Stimulated activated CD4-positive, alpha-beta T cell treated with anti-CD3 and anti-CD28 coated beads, Interleukin-2, amount 100 ng/mL, for 48 hours (primary cell): Measurements from ENCODE around the gene ARMC10.
"Not testable (repeated sequence)": the region's sequence is repeated elsewhere in the genome, so short reads cannot be mapped to it uniquely, and the experiment has no call there.

Experiments used
- DNase-seq, 2 donors: peaks; one replicate each; pipeline ENCODE4 v3.0.0-alpha.2; 2020

Gene ARMC10

DNA sequence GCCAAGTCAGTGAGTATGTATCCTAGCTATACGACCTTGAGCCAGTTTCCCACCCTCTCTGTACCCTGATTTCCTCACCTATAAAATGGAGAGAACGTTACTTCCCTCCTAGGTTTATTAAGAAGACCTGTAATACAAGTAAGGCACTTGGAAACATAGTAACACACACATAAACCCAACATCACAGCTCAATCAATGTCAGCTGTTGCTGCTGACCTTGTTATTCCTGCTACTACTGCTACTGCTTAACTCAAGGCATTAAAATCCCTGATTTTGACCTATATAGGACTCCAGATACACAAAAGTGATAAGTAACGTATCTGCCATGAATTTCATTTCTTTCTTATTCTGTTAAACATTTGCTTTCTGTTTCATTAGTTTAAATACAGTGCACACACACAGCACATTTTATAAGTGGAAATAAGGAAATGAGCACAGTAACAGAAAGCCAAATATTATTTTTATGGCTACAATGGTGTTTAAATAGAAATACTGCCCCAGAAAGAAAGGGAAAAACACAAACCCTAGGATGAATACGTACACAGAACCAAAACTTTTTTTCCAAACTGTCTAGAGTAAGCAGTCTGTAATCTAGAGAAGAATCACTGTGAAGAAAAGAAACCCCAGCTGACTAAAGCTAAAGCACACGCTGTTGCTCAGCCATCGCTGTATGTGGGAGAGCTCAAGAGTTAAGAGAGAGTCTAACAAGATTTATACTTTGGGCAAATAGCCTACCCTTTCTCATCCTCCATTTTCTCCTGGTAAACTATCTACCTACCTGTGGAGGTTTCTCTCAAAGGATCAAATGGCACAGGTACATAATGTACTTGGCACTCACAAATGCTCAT lies 55.0 kb downstream of the ARMC10 start:
- no peak for DNase-seq

DNA sequence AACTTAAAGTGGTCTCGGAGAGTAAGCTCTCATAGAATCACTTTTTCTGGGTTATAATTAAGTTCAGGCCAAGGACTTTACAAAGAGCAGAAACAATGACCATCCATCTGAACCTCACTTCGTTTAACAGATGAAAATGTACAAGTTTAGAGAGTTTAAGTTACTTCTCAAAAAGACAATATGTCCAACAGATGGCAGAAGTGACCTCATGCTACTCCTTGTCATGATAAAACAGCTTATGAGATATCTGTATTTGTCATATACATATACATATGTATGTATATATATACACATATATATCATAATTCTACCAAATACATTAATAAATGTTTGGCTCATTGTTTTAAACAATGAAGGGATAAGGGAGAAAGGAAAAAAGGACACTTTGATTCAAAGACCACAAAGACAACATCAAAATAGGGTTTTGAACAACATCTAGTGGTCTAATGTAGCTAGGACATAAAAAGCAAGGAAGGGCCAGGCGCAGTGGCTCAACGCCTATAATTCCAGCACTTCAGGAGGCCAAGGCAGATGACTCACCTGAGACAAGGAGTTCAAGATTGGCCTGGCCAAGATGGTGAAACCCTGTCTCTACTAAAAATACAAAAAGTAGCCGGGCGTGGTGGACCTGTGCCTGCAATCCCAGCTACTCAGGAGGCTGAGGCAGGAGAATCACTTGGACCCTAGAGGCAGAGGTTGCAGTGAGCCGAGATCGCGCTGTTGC lies 56.1 kb downstream of the ARMC10 start:
- DNase-seq: no peak

- no peak for DNase-seq
Observed at GRCh38 chr7:103132995-103133688, 58.2 kb downstream of the ARMC10 start.

- DNase-seq: no peak
Observed at GRCh38 chr7:103134836-103135554, 60.1 kb downstream of the ARMC10 start.

DNA sequence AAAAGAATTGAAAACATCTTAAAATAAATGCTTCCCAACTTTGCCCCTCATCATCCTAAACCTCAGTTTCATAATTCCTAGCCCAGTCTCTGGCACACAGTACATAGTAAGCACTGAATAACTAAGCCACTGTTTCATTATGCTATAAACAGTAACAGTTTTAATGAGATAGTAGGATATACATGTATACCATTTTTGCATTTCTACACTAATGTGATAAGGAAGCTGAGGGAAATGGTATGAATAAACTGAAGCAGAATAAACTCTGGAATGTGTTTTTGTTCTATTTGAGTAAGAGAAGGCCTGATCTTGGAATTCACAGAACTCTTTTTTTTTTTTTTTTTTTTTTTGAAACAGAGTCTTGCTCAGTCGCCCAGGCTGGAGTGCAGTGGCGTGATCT lies 65.1 kb downstream of the ARMC10 start:
- DNase-seq: no peak

DNA sequence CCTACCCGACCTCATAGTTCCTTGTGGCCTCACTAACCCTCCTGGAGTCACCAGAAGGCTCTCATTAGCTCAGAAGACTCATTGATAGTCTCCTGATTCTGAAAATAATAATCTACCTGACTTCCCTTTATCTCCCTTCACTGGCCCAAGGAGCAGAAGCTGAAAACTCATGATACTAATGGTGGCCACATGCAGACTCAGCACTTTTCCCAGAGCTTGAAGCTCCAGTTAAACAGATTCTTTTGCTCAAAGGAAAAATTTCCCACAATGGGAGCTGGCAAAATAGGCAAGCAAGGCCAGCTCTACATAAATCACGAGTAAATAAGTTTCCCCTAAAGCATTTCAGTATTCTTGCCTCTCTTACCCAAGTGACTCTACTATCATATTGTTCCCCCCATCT lies 65.7 kb downstream of the ARMC10 start:
- no peak for DNase-seq

DNA sequence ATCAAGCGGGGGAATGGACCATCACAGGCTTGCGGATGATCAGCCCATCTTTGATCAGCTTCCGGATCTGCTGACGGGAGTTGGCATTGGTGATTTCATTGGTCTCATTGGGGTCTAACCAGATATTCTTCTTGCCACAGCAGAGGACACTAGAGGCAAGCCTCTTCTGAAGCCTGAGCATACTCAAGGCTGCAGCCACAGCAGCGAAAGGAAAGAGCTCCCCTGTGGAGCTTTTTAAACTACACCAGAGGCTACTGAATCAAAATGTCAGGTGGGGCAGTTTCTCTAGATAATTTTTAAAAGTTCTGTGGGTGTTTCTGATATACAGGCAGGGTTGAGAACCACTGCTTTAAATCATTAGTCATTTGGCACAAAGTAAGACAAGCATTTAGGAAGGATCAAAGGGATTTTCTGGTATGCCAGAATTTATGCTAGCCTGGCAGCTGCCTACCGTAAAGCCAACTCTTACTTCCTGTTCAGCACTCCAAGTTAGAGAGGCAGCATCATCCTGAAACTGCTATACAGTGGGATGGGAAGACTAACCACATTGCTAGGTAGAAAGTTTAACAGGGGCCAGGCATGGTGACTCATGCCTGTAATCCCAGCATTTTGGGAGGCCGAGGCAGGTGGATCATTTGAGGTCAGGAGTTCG lies 66.9 kb downstream of the ARMC10 start:
- no peak for DNase-seq

- no peak for DNase-seq
Observed at GRCh38 chr7:103142494-103142893, 67.6 kb downstream of the ARMC10 start.

GRCh38 chr7:103143868-103144267 lies 68.9 kb downstream of the ARMC10 start:
- DNase-seq: no peak

DNA sequence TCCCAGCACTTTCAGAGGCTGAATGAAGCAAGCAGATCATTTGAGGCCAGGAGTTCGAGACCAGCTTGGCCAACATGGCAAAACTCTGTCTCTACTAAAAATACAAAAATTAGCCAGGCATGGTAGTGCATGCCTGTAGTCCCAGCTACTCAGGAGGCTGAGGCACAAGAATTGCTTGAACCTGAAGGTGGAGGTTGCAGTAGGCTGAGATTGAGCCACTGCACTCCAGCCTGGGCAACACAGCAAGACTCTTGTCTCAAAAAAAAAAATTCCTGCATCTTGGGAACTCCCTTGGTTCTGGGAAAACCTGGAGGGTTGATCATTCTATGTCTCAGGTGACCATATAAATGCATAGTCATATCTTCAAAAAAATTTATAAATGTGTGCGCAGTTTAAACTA lies 69.8 kb downstream of the ARMC10 start:
- not testable (repeated sequence) for DNase-seq

GRCh38 chr7:103148131-103148993 lies 73.4 kb downstream of the ARMC10 start:
- no peak for DNase-seq
